Fibroblast of villous mesenchyme (primary cell): ENCODE results near the gene TXNL1. TPM values are rescaled to one million over a fixed set of nuclear protein-coding genes. Genes with fewer than 3 reads are reported as not detected.

ENCODE experiments used
- DNase-seq: peaks from one replicate; pipeline ENCODE4 v3.0.0-alpha.2; 2010; ENCODE audit warnings: low read depth
- H3K4me3 ChIP-seq: 2 replicates; pipeline ENCODE4 v1.5.1; 2011; ENCODE audit warnings: low read depth, mild to moderate bottlenecking, low read length
- total RNA-seq: library from RNA; depleted of rRNA; stranded (reverse); fragments of >200 nt; gene quantifications from 2 replicates; pipeline ENCODE4 v1.2.3, GENCODE V29; 2012
- TF ChIP-seq, protein P1 (sequence below): IDR thresholded peaks from 2 replicates; pipeline ENCODE4 v1.5.1; 2012; ENCODE audit warnings: low read depth, mild to moderate bottlenecking, low read length; ENCODE audit not compliant: insufficient read depth

TXNL1 gene
- total RNA-seq, 1 donor, result 33.2 TPM

- TF ChIP-seq, protein P1, sequence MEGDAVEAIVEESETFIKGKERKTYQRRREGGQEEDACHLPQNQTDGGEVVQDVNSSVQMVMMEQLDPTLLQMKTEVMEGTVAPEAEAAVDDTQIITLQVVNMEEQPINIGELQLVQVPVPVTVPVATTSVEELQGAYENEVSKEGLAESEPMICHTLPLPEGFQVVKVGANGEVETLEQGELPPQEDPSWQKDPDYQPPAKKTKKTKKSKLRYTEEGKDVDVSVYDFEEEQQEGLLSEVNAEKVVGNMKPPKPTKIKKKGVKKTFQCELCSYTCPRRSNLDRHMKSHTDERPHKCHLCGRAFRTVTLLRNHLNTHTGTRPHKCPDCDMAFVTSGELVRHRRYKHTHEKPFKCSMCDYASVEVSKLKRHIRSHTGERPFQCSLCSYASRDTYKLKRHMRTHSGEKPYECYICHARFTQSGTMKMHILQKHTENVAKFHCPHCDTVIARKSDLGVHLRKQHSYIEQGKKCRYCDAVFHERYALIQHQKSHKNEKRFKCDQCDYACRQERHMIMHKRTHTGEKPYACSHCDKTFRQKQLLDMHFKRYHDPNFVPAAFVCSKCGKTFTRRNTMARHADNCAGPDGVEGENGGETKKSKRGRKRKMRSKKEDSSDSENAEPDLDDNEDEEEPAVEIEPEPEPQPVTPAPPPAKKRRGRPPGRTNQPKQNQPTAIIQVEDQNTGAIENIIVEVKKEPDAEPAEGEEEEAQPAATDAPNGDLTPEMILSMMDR, result no peak
- DNase-seq, result no peak
- no peak overlapping the region for H3K4me3 ChIP-seq
These were observed 14.4 kb upstream of the TXNL1 start for GRCh38 chr18:56652802-56653201.

DNA sequence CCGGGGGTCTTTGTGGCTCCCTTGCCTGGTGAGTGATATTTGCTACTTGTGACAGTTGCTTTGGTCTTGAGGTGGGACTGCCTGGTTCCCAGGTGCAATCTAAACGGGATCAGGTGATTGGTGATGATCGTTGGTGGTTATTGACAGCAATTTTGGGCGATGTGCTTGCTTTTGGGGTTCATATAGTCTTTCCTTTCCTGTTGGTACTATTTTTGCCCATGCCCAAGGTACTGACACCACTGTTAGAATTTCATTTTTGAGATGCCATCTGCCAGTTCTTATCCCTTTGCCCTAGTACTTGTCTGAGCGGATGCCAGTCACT is 13.3 kb upstream of the TXNL1 start:
- TF ChIP-seq, protein P1, result no peak
- no peak for DNase-seq

GRCh38 chr18:56650944-56651770 is 12.8 kb upstream of the TXNL1 start, which contains the start of gene WDR7:
TSS of gene WDR7 (plus strand) at chr18:56651359. CDS start at chr18:56672516, 21,157 bp downstream.
- DNase-seq, result peak; percentile 98
- TF ChIP-seq, protein P1, result no peak
- peak within 1 kb of the TSS; percentile 88 for H3K4me3 ChIP-seq

More for the DNA sequence above, 13.3 kb upstream of the TXNL1 start:
- peak overlapping the region; percentile 88 for H3K4me3 ChIP-seq

GRCh38 chr18:56649996-56650395 is 11.6 kb upstream of the TXNL1 start:
- TF ChIP-seq, protein P1, result no peak
- no peak overlapping the region for H3K4me3 ChIP-seq
- no peak for DNase-seq

DNA sequence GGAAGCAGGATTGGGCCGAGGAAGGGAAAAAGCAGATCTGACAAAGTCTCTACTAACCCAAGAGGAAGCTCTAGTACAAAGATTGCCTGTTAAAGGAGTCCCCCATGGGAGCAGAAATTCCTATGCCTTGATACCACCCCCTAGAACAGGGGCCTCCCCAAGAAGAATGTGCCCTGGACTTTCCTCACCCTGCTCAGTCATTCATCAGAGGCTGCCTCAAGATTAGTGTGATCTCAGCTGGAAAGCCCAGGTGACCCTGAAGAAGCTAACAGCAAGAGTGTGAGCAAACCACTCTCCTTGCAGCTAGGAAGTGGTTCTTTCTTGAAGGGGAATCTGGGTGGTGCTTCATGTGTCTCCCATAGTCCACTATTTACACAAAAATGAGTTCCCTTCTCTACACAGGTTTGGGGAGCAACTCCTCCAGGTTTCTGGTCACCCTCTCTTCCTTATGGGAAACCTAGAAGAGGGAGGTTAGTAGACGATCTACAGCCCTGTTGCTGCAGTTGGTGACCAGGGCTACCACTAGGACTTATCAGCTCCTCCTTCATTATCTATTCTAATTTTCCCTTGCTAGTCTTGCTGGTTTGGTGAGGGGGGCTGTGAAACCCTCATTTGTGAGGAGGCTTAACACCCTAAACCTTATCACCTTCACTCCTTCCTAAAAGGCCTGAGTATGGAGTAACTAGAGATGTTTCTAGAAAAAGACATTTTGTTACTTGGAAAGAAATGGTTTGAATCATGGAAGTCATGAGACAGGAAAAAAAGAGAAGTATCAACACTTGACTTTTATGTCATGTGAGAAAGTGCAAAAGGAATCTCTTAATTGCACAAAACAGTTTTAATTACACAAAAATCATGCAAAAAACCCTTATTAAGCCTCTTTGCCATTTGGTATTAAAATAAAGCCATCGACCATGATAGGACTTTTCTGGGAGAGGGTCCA is 9.8 kb upstream of the TXNL1 start:
- TF ChIP-seq, protein P1, result no peak
- no peak for DNase-seq
- no peak overlapping the region for H3K4me3 ChIP-seq

DNA sequence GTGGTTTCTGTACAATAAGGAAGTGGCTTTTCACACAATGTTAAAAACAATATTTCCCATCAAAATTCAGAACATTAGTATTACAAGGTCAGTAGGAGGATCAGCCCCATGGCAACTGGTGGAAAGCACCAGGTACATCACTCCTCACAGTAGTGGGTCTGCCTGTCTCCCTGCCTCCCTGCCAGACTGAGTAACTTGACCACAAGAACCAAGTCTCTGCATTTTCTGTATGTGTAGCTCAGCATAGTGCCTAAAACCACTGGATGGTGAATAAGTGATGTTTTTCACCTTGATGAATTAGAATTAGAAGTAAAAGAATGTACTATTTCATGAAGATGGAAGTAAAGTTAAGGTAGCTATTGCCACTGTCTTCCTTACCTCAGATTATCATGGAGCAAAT is 8.7 kb upstream of the TXNL1 start:
- no peak for DNase-seq
- TF ChIP-seq, protein P1, result no peak

More for the DNA sequence above, 8.7 kb upstream of the TXNL1 start:
- H3K4me3 ChIP-seq, result no peak overlapping the region
